ELR (cell line): Measurements from ENCODE around the gene PRELID2.
"Not testable (repeated sequence)": the region's sequence is repeated elsewhere in the genome, so short reads cannot be mapped to it uniquely, and the experiment has no call there.

Experiments
- DNase-seq: peaks from one replicate; pipeline ENCODE4 v3.0.0-alpha.2; 2015; ENCODE audit warnings: low read depth

Gene PRELID2

GRCh38 chr5:145834917-145835847 lies at the start of gene PRELID2:
PRELID2 (minus strand) TSS chr5:145835342; CDS start chr5:145835251, 91 bp downstream.
- DNase-seq: peak; percentile 97

GRCh38 chr5:145874765-145875164 lies 39.6 kb upstream of the PRELID2 start:
- no peak for DNase-seq

GRCh38 chr5:145872914-145873313 lies 37.8 kb upstream of the PRELID2 start, which contains the start of gene GRXCR2:
GRXCR2 (minus strand) TSS chr5:145873014; CDS start chr5:145872968, 46 bp downstream.
- DNase-seq: no peak

- no peak for DNase-seq
These were observed 37.3 kb upstream of the PRELID2 start for GRCh38 chr5:145872486-145872885.

GRCh38 chr5:145869753-145870152 lies 34.6 kb upstream of the PRELID2 start:
- no peak for DNase-seq

- no peak for DNase-seq
These were observed 32.7 kb upstream of the PRELID2 start for GRCh38 chr5:145867806-145868205.

- DNase-seq: not testable (repeated sequence)
These were observed 29.3 kb upstream of the PRELID2 start for GRCh38 chr5:145864432-145864831.

- no peak for DNase-seq
These were observed 27.9 kb upstream of the PRELID2 start for GRCh38 chr5:145863003-145863402.

- peak; percentile 26 for DNase-seq
These were observed 24.8 kb upstream of the PRELID2 start for GRCh38 chr5:145859897-145860296.

GRCh38 chr5:145859453-145859852 lies 24.3 kb upstream of the PRELID2 start:
- DNase-seq: no peak

GRCh38 chr5:145858959-145859358 lies 23.8 kb upstream of the PRELID2 start:
- DNase-seq: no peak

- DNase-seq: no peak
These were observed 21.2 kb upstream of the PRELID2 start for GRCh38 chr5:145856285-145856818.

GRCh38 chr5:145855763-145856267 lies 20.7 kb upstream of the PRELID2 start:
- no peak for DNase-seq

GRCh38 chr5:145854651-145855258 lies 19.6 kb upstream of the PRELID2 start:
- peak; percentile 79 for DNase-seq

GRCh38 chr5:145853781-145854376 lies 18.7 kb upstream of the PRELID2 start:
- DNase-seq: no peak

GRCh38 chr5:145852990-145853389 lies 17.8 kb upstream of the PRELID2 start:
- no peak for DNase-seq

- DNase-seq: peak; percentile 86
These were observed 13.7 kb upstream of the PRELID2 start for GRCh38 chr5:145848854-145849253.

- DNase-seq: peak; percentile 95
These were observed 12.7 kb upstream of the PRELID2 start for GRCh38 chr5:145847499-145848497.

GRCh38 chr5:145846081-145846480 lies 10.9 kb upstream of the PRELID2 start:
- no peak for DNase-seq

- no peak for DNase-seq
These were observed 6.2 kb upstream of the PRELID2 start for GRCh38 chr5:145841299-145841698.
